ENCODE measurements around the gene KRT40.
"Not testable (repeated sequence)": the region's sequence is repeated elsewhere in the genome, so short reads cannot be mapped to it uniquely, and the experiment has no call there.

Gene KRT40

DNA sequence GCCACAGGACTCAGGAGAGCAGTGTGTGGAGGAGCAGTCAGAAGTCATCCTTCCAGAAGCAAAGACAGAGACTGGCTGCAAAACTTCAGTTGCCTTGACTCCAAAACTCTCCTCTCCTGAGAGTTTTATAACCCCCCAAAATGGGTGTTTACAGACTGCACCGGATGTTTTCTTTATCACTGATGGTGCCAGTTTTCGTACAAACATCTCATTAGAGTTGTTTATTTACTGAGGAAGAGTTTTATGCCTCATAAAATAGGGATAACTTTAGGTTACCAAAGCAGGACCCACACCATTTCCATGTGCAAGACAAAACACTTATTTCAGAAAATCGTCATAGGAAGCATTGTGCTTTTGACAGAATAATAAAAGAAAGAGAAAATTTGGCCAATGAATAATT lies at the start of gene KRT40:
TSS of gene KRT40 (minus strand) at position 101 of the 400 bp plus-strand sequence. CDS start at position 48, 53 bp downstream.
- no peak for DNase-seq (ENCODE audit: low spot score)

DNA sequence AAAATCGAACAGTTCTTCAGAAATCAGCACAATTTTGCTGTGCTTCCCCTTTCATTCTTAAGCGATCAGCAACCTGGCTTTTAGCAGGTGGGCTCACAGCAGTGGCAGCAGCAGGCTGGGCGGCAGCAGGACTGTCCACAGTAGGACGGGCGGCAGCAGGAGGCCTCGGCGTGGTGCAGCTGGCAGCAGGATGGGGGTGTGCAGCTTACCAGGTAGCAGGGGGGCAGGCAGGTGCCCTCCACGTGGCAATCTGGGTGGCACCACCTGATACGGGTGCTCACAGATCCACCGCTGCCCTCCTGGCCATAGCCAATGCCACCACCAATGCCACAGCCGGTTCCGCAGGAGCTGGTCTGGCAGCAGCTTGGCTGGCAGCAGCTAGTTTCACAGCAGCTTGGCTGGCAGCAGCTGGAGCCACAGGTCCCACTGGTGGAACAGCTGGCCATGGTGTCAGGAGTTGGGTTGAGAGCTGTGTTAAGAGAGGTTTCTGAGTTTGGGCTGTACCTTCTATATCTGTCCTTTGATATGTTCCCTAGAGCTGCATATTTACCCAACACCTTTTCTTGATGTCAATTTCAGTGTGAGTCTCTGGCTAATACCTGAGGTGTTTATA lies 45.6 kb upstream of the KRT40 start, which contains the start of gene KRTAP1-4:
TSS of gene KRTAP1-4 (minus strand) at position 563 of the 613 bp plus-strand sequence. CDS start at position 446, 117 bp downstream.
- DNase-seq (ENCODE audit: low spot score): no peak

DNA sequence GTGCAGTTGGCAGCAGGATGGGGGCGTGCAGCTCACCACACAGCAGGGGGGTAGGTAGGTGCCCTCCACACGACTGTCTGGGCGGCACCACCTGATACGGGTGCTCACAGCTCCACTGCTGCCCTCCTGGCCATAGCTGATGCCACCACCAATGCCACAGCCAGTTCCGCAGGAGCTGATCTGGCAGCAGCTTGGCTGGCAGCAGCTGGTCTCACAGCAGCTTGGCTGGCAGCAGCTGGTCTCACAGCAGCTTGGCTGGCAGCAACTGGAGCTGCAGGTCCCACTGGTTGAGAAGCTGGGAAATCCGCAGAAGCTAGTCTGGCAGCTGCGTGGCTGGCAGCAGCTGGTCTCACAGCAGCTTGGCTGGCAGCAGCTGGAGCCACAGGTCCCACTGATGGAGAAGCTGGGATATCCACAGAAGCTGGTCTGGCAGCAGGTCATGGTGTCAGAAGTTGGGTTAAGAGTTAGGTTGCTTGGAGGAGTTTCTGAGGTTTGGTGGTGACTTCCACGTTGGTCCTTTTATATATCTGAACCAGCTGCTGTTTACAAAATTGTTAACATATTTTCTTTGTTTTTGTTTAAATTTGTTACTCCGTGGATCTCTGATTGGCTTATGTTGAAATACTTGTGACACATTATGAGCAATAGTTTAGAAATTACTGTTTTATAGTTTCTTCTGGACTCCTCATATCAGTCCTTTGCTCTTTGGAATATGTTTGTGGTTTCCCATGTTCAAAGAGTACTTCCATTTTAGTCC lies 42.8 kb upstream of the KRT40 start, which contains the start of gene KRTAP1-5:
TSS of gene KRTAP1-5 (minus strand) at position 494 of the 757 bp plus-strand sequence. CDS start at position 441, 53 bp downstream.
- DNase-seq (ENCODE audit: low spot score): no peak

DNA sequence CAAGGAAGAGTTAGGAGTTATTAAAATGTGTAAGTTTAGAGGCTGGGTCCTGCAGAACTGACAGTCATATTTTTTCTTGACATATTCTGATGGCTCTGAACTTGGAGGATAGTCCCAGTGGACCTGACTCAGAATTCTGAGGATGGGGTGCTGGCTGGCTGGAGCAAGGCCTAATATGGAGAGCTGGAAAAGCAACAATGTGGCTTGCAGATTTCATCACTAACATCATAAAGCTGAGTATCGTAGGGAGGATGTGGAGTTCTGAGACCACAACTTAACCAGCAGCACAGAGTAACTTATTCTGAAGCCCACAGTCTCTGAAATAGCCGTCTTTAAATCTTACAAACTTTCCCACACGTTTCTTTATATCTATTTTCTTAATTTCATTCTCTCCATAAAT lies 40.6 kb upstream of the KRT40 start:
- no peak for DNase-seq (ENCODE audit: low spot score)

DNA sequence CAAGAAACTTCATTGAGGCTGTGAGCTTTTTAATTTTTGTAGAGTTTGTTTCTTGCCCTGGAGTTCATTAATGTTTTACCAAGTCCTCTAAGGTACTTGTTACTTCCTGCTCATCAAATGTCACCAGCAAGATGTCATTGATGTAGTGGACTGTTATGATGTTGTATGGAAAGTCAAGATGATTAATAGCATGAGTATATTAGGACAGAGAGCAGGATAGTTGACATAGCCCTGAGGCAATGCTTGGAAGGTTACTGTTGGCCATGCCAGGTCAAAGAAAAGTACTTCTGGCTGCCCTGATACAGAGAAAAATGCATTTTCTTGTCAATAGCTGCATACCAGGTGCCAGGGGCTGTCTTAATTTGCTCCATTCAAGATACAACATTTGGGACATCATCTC lies 36.2 kb upstream of the KRT40 start:
- DNase-seq (ENCODE audit: low spot score): no peak

DNA sequence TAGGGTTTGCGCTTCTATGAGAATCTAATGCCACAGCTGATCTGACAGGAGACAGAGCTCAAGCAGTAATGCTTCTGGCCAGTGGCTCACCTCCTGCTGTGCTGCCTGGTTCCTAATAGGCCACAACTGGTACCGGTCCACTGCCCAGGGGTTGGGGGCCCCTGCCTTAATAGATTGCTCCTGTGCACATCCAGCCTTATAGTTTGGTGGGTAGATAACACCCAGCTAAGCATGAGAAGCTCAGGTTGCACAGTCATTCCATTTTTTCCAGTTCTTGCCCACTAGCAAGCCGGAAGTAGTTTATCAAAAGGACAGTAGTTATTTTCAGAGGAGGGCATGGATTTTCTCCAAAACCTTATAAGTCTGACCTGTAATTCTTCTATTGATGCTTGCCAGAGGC lies 35.3 kb upstream of the KRT40 start:
- DNase-seq (ENCODE audit: low spot score): no peak

DNA sequence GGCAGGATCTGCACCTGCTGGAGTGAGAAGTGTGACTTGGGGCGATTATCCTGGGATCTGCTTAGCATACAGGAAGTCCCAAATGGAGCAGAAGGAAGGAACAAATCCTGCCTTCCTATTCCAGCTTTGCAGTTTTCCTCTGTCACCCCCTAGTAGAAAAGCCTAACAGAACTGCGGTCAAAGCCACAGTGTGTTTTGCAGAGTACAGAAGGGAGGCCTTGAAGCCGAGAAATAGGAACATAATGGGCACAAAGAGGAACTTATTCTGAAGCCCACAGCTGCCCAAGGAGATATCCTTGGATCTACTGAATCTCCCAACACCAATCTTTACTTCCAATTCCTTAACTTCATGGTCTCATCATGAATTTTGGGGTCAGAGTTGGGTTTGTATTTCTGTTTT lies 34.4 kb upstream of the KRT40 start:
- DNase-seq (ENCODE audit: low spot score): no peak

DNA sequence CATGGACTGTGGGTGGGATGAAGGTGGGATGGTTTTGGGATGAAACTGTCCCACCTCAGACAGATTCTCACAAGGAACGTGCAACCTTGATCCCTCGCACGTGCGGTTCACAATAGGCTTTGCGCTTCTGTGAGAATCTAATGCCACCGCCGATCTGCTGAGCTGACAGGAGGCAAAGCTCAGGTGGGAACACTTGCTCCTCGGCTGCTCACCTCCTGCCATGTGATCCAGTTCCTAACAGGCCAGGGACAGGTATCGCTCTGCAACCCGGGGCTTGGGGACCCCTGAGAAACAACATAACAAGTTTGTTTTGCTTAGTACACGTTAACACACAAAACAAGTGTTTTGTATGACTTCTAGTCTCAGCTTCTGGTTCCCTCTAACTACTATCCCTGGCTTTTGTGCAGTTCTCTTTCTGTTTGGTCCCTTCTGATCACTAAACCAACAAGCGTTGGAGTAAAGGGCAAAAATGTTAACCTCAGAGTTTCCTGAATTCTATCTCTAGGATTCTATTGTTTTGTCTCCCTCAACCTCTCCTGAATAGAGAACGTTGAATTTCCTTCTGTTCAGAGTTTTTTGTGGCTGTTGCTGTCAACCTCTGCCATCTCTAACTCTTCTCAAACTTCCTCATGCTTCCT lies 32.6 kb upstream of the KRT40 start:
- DNase-seq (ENCODE audit: low spot score): no peak

DNA sequence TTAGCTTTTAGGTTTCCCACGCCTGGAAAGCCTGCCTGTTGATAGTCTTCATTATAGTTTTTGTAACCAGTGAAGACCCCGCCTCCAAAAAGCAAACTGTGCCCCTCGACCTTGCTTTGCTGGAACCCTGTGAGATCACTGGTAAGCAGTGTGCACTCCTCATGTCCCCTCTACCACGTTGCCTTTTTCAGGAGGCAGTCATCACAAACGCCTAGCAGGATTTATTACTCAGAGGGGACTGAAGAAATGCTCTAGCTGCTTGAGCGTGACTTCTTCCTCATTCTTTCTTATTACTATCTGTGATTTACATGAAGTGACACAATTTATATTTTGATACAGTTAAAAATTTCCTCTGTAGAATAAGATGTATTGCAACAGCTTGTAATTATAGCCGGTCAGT lies 31.3 kb upstream of the KRT40 start:
- no peak for DNase-seq (ENCODE audit: low spot score)

DNA sequence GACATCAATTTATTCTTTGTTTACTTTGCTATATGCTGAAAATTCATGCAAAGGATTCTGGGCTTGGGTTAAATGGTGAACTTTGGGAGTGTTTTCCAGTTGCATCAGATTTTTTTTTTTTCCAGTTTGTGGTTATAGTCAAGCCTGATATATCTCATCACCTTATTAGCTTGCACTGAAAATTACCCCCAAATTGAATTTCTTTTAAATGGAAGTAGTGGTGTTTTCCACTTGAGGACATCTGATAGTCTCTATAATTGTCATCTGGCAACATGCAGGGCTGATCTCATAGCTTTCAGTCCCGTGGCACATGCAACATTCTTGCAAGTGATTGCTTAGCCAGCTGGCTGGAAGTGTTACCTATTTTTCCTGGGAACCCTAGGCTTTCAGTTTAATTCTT lies 29.5 kb upstream of the KRT40 start:
- no peak for DNase-seq (ENCODE audit: low spot score)

DNA sequence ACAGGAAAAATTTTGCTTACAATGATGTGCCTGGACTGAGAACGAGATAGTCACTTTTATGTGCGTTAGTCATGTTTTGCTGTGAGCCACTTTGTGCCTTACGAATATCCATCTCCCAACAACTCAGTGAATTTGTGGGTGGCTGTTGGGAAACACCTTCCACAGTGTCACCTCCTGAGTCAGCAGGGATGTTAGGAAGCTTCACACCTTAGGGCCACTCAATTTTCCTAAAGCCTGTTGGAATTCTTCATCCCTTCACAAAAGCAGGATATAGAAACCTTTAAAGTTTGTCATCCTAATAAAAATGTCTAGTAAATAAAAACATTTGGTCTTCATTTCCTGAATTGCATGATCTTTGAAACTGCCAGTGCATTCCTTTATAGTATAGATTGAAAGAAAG lies 29.1 kb upstream of the KRT40 start:
- DNase-seq (ENCODE audit: low spot score): no peak

DNA sequence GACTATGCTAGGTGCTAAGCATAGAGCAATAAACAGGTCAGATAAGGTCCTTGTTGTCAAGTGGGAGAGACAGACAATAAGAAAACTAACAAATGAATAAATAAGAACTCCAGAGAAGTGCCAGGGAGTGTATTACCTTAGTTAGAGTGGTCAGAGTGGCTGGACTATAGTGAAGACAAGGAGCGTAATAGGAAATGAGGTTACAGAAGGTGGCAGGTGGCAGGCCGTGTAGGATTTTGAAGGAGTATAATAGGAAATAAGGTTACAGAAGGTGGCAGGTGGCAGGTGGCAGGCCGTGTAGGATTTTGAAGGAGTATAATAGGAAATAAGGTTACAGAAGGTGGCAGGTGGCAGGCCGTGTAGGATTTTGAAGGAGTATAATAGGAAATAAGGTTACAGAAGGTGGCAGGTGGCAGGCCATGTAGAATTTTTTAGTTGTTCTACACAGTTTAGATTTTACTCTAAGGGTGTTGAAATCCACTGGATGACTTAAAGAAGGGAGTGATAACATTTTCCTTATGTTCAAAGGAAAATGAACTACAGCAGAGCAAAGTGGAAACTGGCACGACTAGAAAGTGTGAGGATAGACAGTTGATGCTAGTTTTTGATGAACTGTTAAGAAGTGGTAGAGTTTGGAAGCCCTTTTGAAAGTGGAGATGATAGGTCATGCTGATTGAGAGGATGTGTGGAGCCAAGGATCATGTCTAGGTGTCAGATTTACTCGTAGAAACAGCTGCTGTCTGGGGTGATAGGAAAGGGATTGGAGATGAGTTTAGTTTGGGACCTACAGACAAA lies 28.4 kb upstream of the KRT40 start:
- DNase-seq (ENCODE audit: low spot score): no peak

DNA sequence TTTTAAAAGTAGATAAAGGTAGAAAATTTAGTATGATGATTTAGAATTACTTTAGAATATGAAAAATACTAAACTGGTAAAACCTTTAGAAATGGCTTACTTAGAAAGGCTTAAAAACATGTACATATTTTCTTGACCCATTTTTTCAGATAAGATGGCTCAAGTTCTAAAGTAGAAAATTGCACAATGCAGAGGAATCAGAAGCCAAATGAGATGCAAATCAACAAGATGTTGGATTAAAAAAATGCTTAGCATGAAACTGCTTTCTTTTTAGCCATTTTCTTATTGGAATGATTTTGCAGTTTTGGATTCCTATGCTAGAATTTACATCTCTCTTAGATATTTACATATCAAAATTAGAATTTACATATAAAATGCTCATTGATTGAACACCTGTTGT lies 26.3 kb upstream of the KRT40 start:
- DNase-seq (ENCODE audit: low spot score): no peak

DNA sequence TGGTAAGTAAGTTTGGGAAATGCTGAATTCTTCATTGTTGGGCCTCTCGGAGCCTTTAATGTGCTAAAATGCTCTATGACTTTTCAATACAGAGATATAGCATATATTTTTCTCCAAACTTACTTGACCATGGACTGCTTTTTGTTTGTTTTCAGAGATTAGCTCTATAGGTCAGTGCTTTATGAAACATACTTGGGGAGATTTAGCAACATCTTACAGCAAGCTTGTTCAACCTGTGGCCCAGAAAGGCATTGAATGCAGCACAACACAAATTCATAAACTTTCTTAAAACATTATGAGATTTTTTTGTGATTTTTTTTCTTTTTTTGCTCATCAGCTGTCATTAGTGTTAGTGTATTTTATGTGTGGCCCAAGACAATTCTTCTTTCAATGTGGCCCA lies 25.8 kb upstream of the KRT40 start:
- no peak for DNase-seq (ENCODE audit: low spot score)

DNA sequence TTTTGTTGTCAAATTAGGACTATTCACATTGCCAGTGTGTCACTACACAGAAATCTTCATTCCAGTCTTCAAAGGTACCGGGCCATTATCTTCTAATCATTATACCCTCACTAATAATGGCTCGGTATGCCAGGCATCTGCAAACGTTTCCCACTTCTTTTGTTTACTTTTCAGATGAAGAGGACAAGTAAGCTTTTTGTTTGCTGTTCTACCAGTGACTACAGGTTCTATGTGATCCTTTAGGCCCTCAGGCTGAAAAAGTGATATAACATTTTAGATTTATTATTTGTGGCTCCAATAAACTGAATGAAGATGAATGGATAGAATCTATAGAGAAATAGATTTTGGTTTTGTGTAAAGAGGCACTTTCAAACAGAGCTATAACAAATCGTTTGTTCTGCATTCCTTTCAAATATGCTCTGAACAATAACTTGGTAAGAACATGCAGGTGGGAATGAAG lies 25.2 kb upstream of the KRT40 start:
- DNase-seq (ENCODE audit: low spot score): no peak

DNA sequence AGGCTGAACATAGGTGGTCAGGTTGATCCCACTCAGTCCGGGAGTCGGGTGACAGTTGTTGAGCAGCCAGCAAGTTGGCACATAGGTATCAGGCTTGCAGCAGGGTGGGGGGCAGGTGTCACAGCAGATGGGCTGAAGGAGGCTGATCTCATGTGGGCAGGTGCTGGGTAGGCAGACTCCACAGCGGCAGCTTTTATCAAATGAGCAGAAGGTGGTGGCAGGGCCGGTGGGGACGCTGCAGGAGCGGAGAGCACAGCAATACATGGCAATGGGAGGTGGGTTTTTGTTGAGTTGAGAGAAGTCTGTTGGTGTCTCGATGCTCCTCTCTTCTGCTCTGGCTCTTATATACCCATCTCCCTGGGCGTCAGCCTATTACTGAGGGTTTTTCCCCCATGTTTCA lies 24.7 kb upstream of the KRT40 start, which contains the start of gene KRTAP3-1:
TSS of gene KRTAP3-1 (minus strand) at position 318 of the 400 bp plus-strand sequence. CDS start at position 264, 54 bp downstream.
- no peak for DNase-seq (ENCODE audit: low spot score)

DNA sequence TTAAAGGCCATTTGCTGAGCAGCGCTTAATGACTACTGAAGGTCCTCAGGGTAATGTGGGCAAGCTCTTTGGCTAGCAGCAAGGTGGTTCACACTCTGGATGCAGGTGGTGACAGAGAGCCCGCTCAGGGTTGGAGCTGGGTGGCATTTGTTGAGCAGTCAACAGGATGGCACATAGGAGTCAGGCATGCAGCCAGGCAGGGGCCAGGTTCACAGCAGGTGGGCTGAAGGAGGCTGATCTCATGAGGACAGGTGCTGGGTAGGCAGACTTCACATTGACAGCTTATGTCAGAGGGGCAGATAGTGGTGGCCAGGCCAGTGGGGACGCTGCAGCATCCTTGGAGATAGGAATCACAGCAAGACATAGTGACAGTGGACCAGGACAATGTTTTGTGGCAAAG lies 20.3 kb upstream of the KRT40 start:
- no peak for DNase-seq (ENCODE audit: low spot score)

DNA sequence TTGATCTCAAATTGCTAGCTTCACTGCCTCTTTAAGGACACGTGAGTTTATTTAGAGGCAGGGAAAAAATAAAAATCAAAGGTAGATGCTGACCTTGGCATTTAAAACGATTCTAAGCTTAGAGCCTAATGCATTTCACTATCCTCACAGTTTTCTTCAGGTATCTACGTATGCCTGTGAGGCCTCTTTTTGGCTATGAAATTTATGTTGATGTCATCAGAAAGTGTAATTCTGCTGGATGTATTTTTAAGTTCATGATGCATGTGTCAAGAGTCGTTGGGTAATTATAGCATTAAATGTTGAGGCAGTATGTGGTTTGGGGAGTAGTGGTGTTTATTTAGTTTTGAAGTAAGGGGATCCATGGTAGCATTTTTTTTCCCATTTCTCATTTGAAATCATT lies 19.8 kb upstream of the KRT40 start:
- DNase-seq (ENCODE audit: low spot score): no peak

DNA sequence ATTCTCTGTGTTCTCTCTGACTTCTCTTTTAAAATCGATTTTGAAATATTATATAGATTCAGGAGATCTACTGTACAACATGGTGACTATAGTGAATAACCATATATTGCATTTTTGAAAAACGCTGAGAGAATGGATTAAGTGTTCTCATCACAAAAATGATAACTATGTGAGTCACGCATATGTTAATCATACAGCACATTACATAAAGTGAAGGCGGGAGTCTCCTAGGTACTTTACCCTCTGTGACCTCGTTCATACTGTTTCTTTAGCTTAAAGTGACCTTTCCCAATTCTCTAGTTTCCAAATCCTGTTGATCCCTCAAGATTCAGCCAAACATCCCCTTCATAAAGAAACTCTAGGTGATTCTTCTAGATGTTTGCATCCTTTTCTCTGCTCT lies 18.7 kb upstream of the KRT40 start:
- no peak for DNase-seq (ENCODE audit: low spot score)

DNA sequence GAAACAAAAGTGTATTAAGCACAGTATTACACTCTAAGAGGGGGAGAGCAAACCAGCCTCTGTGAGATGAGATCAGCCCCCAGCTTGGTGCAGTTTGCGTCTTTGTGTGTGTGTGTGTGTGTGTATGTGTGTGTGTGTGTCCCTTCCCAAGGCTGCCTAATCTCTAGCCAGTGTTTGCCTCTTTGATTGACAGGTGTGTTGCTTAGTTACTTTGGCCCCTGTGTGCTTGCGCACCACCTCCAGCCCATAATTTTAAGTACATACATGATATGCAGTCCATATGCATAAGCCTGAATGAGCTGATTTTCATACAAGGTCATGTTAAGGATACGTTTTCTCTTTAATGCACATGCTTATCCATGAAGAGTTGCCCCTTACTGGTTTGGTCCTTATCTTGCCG lies 17.7 kb upstream of the KRT40 start:
- DNase-seq (ENCODE audit: low spot score): no peak

DNA sequence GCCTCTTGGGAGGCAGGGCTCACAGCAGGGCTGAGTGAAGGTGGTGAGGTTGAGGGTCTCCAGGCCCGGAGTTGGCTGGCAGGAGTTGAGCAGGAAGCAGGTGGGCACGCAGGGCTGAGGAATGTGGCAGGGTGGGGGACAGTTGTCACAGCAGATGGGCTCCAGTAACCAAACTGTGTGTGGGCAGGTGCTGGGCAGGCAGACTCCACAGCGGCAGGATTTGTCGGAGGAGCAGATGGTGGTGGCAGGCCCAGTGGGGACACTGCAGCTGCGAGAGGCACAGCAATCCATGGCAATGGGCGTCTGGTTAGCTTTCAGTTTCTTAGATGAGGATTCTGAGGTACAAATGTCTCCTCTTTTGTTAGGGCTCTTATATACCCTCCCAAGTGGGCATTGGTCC lies 15.4 kb upstream of the KRT40 start, which contains the start of gene KRTAP3-2:
TSS of gene KRTAP3-2 (minus strand) at position 344 of the 400 bp plus-strand sequence. CDS start at position 291, 53 bp downstream.
- not testable (repeated sequence) for DNase-seq (ENCODE audit: low spot score)

DNA sequence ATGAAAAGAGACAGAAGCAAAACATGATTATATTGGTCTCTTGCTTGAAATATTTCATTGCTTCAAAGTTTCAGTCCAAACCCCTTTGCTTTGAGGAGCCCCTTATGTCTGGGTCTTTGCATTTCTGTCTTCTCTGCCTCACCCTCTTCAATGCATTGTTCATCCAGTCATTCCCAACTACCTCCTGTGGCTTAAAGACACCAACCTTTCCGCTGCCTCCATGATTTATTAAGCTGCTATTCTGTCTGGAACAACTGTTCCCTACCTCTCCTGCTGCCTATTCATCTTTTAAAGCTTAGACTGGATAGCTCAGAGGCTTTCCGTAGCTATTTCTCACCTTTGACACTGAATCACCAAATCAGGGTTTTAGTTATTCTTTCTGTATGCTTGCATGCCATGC lies 13.2 kb upstream of the KRT40 start:
- no peak for DNase-seq (ENCODE audit: low spot score)
